Measurements from ENCODE around the gene VAV1. TPM values are rescaled to one million over a fixed set of nuclear protein-coding genes. Genes with fewer than 3 reads are reported as not detected.

The VAV1 gene
- total and polyA plus RNA-seq, 4 donors, result 0.60 to 13.3 (median 4.1) TPM

DNA sequence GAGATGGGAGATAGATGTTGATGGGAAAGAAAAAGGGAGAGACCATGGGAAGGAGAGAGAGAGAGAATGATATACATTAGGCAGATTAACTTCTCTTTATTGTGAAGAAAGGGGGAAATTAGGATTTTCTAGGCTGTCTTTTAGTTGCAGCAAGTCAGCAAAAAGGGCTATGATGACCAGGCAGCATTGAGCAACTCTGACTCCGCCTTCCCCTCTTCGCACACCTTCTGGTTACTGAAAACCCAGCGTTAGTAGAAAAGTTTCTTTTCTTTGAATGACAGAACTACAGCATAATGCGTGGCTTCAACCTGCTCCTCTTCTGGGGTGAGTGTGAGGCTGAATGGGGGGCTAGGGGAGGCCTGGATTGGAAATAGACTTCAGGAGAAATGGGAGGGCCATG is 114.8 kb downstream of the VAV1 start, which contains the start of gene ADGRE1:
Gene ADGRE1 (plus strand): TSS at position 264 of the 400 bp plus-strand sequence. CDS start 30 bp downstream, at position 294.
- Histone ChIP-seq H3K4me1 (ENCODE audit: control insufficient read depth in 4 of 4, insufficient read depth in 4 of 4, low read length in 3 of 4) (no peaks in the 10 kb centered on the region), H3K36me3 (ENCODE audit: control insufficient read depth in 4 of 4, insufficient read depth in 3 of 4, low read depth in 1 of 4, low read length in 3 of 4) (no peaks in the 10 kb centered on the region), H3K9me3 (ENCODE audit: control insufficient read depth in 4 of 4, low read length in 3 of 4) (peaks cover 0 to 4% (median 0%) of the 10 kb centered on the region in 4 donors), H3K27ac (ENCODE audit: low read depth in 1 of 2, low read length in 2 of 2) (no peak within 1 kb of the TSS), H3K27me3 (ENCODE audit: control insufficient read depth in 4 of 4, insufficient read depth in 4 of 4, low read length in 3 of 4) (no peaks in the 10 kb centered on the region), H3K4me3 (ENCODE audit: low read depth in 1 of 3, low read length in 3 of 3) (no peak within 1 kb of the TSS), H3K9ac (ENCODE audit: low read depth in 1 of 2, low read length in 2 of 2) (no peak within 1 kb of the TSS)
- TF ChIP-seq, protein P1, sequence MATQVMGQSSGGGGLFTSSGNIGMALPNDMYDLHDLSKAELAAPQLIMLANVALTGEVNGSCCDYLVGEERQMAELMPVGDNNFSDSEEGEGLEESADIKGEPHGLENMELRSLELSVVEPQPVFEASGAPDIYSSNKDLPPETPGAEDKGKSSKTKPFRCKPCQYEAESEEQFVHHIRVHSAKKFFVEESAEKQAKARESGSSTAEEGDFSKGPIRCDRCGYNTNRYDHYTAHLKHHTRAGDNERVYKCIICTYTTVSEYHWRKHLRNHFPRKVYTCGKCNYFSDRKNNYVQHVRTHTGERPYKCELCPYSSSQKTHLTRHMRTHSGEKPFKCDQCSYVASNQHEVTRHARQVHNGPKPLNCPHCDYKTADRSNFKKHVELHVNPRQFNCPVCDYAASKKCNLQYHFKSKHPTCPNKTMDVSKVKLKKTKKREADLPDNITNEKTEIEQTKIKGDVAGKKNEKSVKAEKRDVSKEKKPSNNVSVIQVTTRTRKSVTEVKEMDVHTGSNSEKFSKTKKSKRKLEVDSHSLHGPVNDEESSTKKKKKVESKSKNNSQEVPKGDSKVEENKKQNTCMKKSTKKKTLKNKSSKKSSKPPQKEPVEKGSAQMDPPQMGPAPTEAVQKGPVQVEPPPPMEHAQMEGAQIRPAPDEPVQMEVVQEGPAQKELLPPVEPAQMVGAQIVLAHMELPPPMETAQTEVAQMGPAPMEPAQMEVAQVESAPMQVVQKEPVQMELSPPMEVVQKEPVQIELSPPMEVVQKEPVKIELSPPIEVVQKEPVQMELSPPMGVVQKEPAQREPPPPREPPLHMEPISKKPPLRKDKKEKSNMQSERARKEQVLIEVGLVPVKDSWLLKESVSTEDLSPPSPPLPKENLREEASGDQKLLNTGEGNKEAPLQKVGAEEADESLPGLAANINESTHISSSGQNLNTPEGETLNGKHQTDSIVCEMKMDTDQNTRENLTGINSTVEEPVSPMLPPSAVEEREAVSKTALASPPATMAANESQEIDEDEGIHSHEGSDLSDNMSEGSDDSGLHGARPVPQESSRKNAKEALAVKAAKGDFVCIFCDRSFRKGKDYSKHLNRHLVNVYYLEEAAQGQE (IDR thresholded peaks at IDR 0.05), result no peak
- TF ChIP-seq RAD21 (IDR thresholded peaks at IDR 0.05) (no peak), EGR1 (IDR thresholded peaks at IDR 0.05; ENCODE audit: low read depth in 2 of 2) (no peak), HNF4G (IDR thresholded peaks at IDR 0.05) (no peak), YY1 (IDR thresholded peaks at IDR 0.05) (no peak)
- TF ChIP-seq, protein P2, sequence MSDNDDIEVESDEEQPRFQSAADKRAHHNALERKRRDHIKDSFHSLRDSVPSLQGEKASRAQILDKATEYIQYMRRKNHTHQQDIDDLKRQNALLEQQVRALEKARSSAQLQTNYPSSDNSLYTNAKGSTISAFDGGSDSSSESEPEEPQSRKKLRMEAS (IDR thresholded peaks at IDR 0.05), result no peak
- WGBS, result 63% methylated on average over 4 of the region's 4 CpGs
- no peak for DNase-seq (ENCODE audit: low spot score)

DNA sequence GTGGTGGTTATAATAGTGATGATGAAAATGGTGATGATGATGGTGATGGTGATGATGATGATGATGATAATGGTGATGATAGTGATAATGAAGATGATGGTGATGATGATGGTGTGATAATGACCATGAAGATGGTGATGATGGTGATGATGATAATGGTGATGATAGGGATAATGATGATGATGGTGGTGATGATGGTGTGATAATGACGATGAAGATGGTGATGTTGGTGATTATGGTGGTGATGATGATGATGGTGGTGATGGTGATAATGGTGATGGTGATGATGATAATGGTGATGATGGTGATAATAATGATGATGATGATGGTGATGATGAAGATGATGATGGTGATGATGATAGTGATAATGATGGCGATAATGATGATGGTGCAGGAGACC is 116.5 kb downstream of the VAV1 start:
- no peak for DNase-seq (ENCODE audit: low spot score)
- H3K4me3 ChIP-seq (ENCODE audit: low read depth in 1 of 3, low read length in 3 of 3), result no peak overlapping the region
- WGBS, result 92% methylated on average over 2 of the region's 2 CpGs
- TF ChIP-seq HNF4G (IDR thresholded peaks at IDR 0.05) (no peak), JUND (IDR thresholded peaks at IDR 0.05) (no peak), NR2F2 (IDR thresholded peaks at IDR 0.05) (no peak), RAD21 (IDR thresholded peaks at IDR 0.05) (no peak), HNF4A (conservative IDR thresholded peaks at IDR 0.05) (no peak), GABPA (IDR thresholded peaks at IDR 0.05 in 1 of 2, conservative IDR thresholded peaks at IDR 0.05 in 1 of 2) (no peak), SP1 (IDR thresholded peaks at IDR 0.05) (no peak), FOXA2 (IDR thresholded peaks at IDR 0.05) (no peak), FOXA1 (IDR thresholded peaks at IDR 0.05) (no peak), EGR1 (IDR thresholded peaks at IDR 0.05; ENCODE audit: low read depth in 2 of 2) (no peak), TAF1 (conservative IDR thresholded peaks at IDR 0.05) (no peak), RXRA (IDR thresholded peaks at IDR 0.05) (no peak)
- TF ChIP-seq, protein P3, sequence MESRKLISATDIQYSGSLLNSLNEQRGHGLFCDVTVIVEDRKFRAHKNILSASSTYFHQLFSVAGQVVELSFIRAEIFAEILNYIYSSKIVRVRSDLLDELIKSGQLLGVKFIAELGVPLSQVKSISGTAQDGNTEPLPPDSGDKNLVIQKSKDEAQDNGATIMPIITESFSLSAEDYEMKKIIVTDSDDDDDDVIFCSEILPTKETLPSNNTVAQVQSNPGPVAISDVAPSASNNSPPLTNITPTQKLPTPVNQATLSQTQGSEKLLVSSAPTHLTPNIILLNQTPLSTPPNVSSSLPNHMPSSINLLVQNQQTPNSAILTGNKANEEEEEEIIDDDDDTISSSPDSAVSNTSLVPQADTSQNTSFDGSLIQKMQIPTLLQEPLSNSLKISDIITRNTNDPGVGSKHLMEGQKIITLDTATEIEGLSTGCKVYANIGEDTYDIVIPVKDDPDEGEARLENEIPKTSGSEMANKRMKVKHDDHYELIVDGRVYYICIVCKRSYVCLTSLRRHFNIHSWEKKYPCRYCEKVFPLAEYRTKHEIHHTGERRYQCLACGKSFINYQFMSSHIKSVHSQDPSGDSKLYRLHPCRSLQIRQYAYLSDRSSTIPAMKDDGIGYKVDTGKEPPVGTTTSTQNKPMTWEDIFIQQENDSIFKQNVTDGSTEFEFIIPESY (IDR thresholded peaks at IDR 0.05), result no peak
- TF ChIP-seq, protein P4, sequence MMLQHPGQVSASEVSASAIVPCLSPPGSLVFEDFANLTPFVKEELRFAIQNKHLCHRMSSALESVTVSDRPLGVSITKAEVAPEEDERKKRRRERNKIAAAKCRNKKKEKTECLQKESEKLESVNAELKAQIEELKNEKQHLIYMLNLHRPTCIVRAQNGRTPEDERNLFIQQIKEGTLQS (IDR thresholded peaks at IDR 0.05), result no peak
- TF ChIP-seq, protein P1 (IDR thresholded peaks at IDR 0.05), result no peak
- TF ChIP-seq, protein P5, sequence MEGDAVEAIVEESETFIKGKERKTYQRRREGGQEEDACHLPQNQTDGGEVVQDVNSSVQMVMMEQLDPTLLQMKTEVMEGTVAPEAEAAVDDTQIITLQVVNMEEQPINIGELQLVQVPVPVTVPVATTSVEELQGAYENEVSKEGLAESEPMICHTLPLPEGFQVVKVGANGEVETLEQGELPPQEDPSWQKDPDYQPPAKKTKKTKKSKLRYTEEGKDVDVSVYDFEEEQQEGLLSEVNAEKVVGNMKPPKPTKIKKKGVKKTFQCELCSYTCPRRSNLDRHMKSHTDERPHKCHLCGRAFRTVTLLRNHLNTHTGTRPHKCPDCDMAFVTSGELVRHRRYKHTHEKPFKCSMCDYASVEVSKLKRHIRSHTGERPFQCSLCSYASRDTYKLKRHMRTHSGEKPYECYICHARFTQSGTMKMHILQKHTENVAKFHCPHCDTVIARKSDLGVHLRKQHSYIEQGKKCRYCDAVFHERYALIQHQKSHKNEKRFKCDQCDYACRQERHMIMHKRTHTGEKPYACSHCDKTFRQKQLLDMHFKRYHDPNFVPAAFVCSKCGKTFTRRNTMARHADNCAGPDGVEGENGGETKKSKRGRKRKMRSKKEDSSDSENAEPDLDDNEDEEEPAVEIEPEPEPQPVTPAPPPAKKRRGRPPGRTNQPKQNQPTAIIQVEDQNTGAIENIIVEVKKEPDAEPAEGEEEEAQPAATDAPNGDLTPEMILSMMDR (IDR thresholded peaks at IDR 0.05; ENCODE audit: low read depth, low read length, missing input control), result no peak
- TF ChIP-seq, protein P2 (IDR thresholded peaks at IDR 0.05), result no peak
- H3K27me3 ChIP-seq (ENCODE audit: control insufficient read depth in 4 of 4, insufficient read depth in 4 of 4, low read length in 3 of 4), result no peaks in the 10 kb centered on the region
- H3K9ac ChIP-seq (ENCODE audit: low read depth in 1 of 2, low read length in 2 of 2), result no peak overlapping the region
- no peaks in the 10 kb centered on the region for H3K36me3 ChIP-seq (ENCODE audit: control insufficient read depth in 4 of 4, insufficient read depth in 3 of 4, low read depth in 1 of 4, low read length in 3 of 4)
- H3K27ac ChIP-seq (ENCODE audit: low read depth in 1 of 2, low read length in 2 of 2), result no peak overlapping the region
- no peaks in the 10 kb centered on the region for H3K4me1 ChIP-seq (ENCODE audit: control insufficient read depth in 4 of 4, insufficient read depth in 4 of 4, low read length in 3 of 4)
- peaks cover 0 to 4% (median 0%) of the 10 kb centered on the region in 4 donors for H3K9me3 ChIP-seq (ENCODE audit: control insufficient read depth in 4 of 4, low read length in 3 of 4)
